Endothelial cell of umbilical vein (primary cell): Measurements from ENCODE around the gene MED12L. TPM values are rescaled to one million over a fixed set of nuclear protein-coding genes. Genes with fewer than 3 reads are reported as not detected.

Source experiments
- BruUV-seq: library from RNA; stranded (reverse); fragments of 400-500 nt; replicated peaks from 2 replicates; lab custom pipeline; 2021; lab: Mats Ljungman, UMichigan
- CTCF ChIA-PET: fragments of 300-600, 350-600 bp; sonication (Branson Sonifier 250); formaldehyde crosslinking; loops from one replicate; lab custom pipeline; 2021; ENCODE audit warnings: antibody characterized with exemption, inconsistent platforms; lab: Charles Lee
- POLR2A ChIA-PET: fragments of 300-600, 350-600 bp; sonication (Branson Sonifier 250); formaldehyde crosslinking; loops from one replicate; lab custom pipeline; 2021; ENCODE audit warnings: antibody characterized with exemption, inconsistent platforms; lab: Charles Lee
- DNase-seq: peaks from one replicate; pipeline ENCODE4 v3.0.0-alpha.2; 2011; ENCODE audit warnings: low read depth, low spot score
- FAIRE-seq: peaks from 2 replicates; lab custom pipeline; 2011; peaks lifted over from hg19 to GRCh38; lab: Jason Lieb, UNC
- H2AFZ ChIP-seq: 2 replicates; pipeline ENCODE4 v1.6.0; 2012; ENCODE audit warnings: low read depth, low read length, control low read depth, inconsistent platforms
- H3K27ac ChIP-seq: 2 replicates; pipeline ENCODE4 v1.5.1; 2011; ENCODE audit warnings: low read depth, mild to moderate bottlenecking, control low read depth, low read length, moderate library complexity; ENCODE audit not compliant: insufficient read depth
- H3K27me3 ChIP-seq, 2 experiments: 2 replicates each; pipeline versions ENCODE4 v1.6.0 to v1.6.1; 2011; ENCODE audit warnings: low read length in 2 of 2, mixed read lengths in 1 of 2; ENCODE audit not compliant: control insufficient read depth in 2 of 2, insufficient read depth in 2 of 2
- H3K36me3 ChIP-seq, 2 experiments: 2 replicates in 1 of 2; 3 replicates in 1 of 2; pipeline ENCODE4 v1.5.1; 2011; ENCODE audit warnings: low read length in 2 of 2, mild to moderate bottlenecking in 1 of 2, moderate library complexity in 1 of 2; ENCODE audit not compliant: control insufficient read depth in 2 of 2, insufficient read depth in 2 of 2; ENCODE audit errors: extremely low read depth in 1 of 2
- H3K4me1 ChIP-seq: 3 replicates; pipeline ENCODE4 v1.5.1; 2011; ENCODE audit warnings: mild to moderate bottlenecking, low read length; ENCODE audit not compliant: control insufficient read depth, insufficient read depth; ENCODE audit errors: extremely low read depth
- H3K4me2 ChIP-seq: 2 replicates; pipeline ENCODE4 v1.6.1; 2011; ENCODE audit warnings: low read length, control low read depth, mixed read lengths; ENCODE audit not compliant: insufficient read depth
- H3K4me3 ChIP-seq, 3 experiments: fragments of 200-600 bp in 1 of 3; sonication (generic), shearing (Covaris generic) in 1 of 3; replicated peaks in 1 of 3; 2 replicates each; pipeline ENCODE4 v1.5.1; 2011 to 2016; ENCODE audit warnings: control low read depth in 3 of 3, low read length in 3 of 3, mild to moderate bottlenecking in 2 of 3, inconsistent platforms in 1 of 3, low read depth in 1 of 3, moderate library complexity in 1 of 3; ENCODE audit not compliant: insufficient read depth in 1 of 3
- H3K79me2 ChIP-seq: 2 replicates; pipeline ENCODE4 v1.6.0; 2012; ENCODE audit warnings: low read length, inconsistent platforms; ENCODE audit not compliant: control insufficient read depth, insufficient read depth
- H3K9ac ChIP-seq: replicated peaks from 2 replicates; pipeline ENCODE3; 2011; ENCODE audit warnings: low read length, control low read depth; ENCODE audit not compliant: insufficient read depth; ENCODE audit errors: extremely low read depth
- H3K9me1 ChIP-seq: replicated peaks from 3 replicates; pipeline ENCODE4 v1.6.0; 2011; ENCODE audit warnings: mild to moderate bottlenecking, low read length; ENCODE audit not compliant: control insufficient read depth, insufficient read depth; ENCODE audit errors: extremely low read depth
- H3K9me3 ChIP-seq: replicated peaks from 2 replicates; pipeline ENCODE4 v1.5.1; 2012; ENCODE audit warnings: low read length, inconsistent platforms; ENCODE audit not compliant: control insufficient read depth, insufficient read depth
- H4K20me1 ChIP-seq: replicated peaks from 2 replicates; pipeline ENCODE3; 2011; ENCODE audit warnings: mild to moderate bottlenecking, low read length; ENCODE audit not compliant: control insufficient read depth, insufficient read depth; ENCODE audit errors: extremely low read depth
- EZH2 ChIP-seq: IDR thresholded peaks from 2 replicates; pipeline ENCODE4 v1.6.1; 2012; ENCODE audit warnings: borderline replicate concordance, low read depth, mild to moderate bottlenecking, moderate library complexity, low read length, inconsistent platforms; ENCODE audit not compliant: severe bottlenecking
- FOS ChIP-seq: IDR thresholded peaks from 2 replicates; pipeline ENCODE4 v1.6.1; 2011; ENCODE audit warnings: mild to moderate bottlenecking, low read length, moderate library complexity, borderline replicate concordance; ENCODE audit not compliant: insufficient read depth
- GATA2 ChIP-seq: IDR thresholded peaks from 2 replicates; pipeline ENCODE4 v1.7.0; 2011; ENCODE audit warnings: low read depth, mild to moderate bottlenecking, moderate library complexity, mixed read lengths, low read length; ENCODE audit not compliant: insufficient read length, insufficient read depth
- JUN ChIP-seq: IDR thresholded peaks from 2 replicates; pipeline ENCODE4 v1.6.1; 2011; ENCODE audit warnings: borderline replicate concordance, low read depth; ENCODE audit not compliant: insufficient read length, insufficient read depth
- MYC ChIP-seq: IDR thresholded peaks from one replicate; pipeline ENCODE4 v1.6.1; 2011; ENCODE audit warnings: mild to moderate bottlenecking, low read depth, low read length
- POLR2A ChIP-seq: IDR thresholded peaks from 2 replicates; pipeline ENCODE4 v1.6.1; 2012; ENCODE audit warnings: low read depth, mild to moderate bottlenecking, control low read depth, low read length
- POLR2AphosphoS5 ChIP-seq: IDR thresholded peaks from 2 replicates; pipeline ENCODE4 v1.6.1; 2012; ENCODE audit warnings: low read depth, mild to moderate bottlenecking, control low read depth, low read length, moderate library complexity; ENCODE audit not compliant: insufficient read depth
- dilution Hi-C: fragments of 300-500 bp; cut with MboI; formaldehyde crosslinking; loops from one replicate; pipeline ENCODE4 v1.15.0; 2019; ENCODE audit warnings: low sequenced_read_pairs; ENCODE audit not compliant: extremely low pct_ligation_motif_present
- intact Hi-C: fragments of 100-400 bp; cut with micrococcal nuclease; formaldehyde crosslinking; loops from one replicate; pipeline ENCODE4 v1.10.0; 2022
- polyA plus RNA-seq, 4 experiments: library from polyadenylated mRNA; depleted of rRNA in 3 of 4; stranded (reverse) in 3 of 4; unstranded in 1 of 4; fragments of >200 nt; gene quantifications; 2 replicates each; pipeline versions ENCODE4 v1.2.1 to v1.2.3, GENCODE V29; 2011 to 2012; ENCODE audit warnings: missing spikeins in 1 of 4
- total RNA-seq: library from RNA; stranded (reverse); gene quantifications from 2 replicates; pipeline ENCODE4 v1.2.3, GENCODE V29; 2021
- TF ChIP-seq, protein P1 (sequence below), 2 donors: IDR thresholded peaks; 1 replicate in 1 of 2; 2 replicates in 1 of 2; pipeline ENCODE4 v1.5.1; 2011; ENCODE audit warnings: low read length in 2 of 2, mild to moderate bottlenecking in 2 of 2, moderate library complexity in 2 of 2, control low read depth in 1 of 2, inconsistent platforms in 1 of 2, low read depth in 1 of 2; ENCODE audit not compliant: insufficient read depth in 1 of 2; ENCODE audit errors: extremely low read depth in 1 of 2
- TF ChIP-seq, protein P2 (sequence below): IDR thresholded peaks from 2 replicates; pipeline ENCODE4 v1.6.1; 2011; ENCODE audit not compliant: insufficient read depth, insufficient read length

The MED12L gene
- total and polyA plus RNA-seq, 2 donors (not counting 3 experiments of a cell fraction or from before 2014, with no cell fraction given): 0.03 to 0.27 TPM

GRCh38 chr3:151440940-151441339, 355.5 kb downstream of the MED12L start:
- FAIRE-seq: no peak
- no TSS peak for BruUV-seq

DNA sequence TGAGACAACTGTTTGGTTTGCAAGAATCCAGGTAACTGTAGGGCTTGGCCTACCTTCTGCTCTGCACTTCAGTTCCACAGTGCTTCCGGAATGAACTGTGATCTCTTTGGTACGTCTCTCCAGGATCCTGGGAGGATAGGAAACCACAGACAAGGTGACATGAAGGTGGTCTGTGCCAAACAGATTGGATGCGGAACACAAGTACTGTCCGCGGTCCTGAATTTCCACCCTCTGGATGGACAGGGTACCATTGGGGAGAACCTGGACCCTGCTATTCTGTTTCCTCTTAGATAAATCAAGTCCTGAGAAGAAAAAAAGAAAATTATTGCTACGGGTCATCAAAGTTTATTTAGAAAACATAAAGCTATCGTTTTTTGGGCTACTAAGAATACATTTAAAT, 358.1 kb downstream of the MED12L start:
- POLR2A ChIA-PET: no interaction called here
- BruUV-seq: no TSS peak

More at GRCh38 chr3:151440940-151441339, 355.5 kb downstream of the MED12L start:
- H3K9me1 ChIP-seq: no peaks in the 10 kb centered on the region
- POLR2A ChIA-PET: no interaction called here
- DNase-seq: no peak
- H4K20me1 ChIP-seq: no peaks in the 10 kb centered on the region
- no peak overlapping the region for H2AFZ ChIP-seq
- H3K4me2 ChIP-seq: no peak overlapping the region
- H3K27ac ChIP-seq: no peak overlapping the region
- dilution Hi-C loops: no loop called here
- TF ChIP-seq, protein P1, sequence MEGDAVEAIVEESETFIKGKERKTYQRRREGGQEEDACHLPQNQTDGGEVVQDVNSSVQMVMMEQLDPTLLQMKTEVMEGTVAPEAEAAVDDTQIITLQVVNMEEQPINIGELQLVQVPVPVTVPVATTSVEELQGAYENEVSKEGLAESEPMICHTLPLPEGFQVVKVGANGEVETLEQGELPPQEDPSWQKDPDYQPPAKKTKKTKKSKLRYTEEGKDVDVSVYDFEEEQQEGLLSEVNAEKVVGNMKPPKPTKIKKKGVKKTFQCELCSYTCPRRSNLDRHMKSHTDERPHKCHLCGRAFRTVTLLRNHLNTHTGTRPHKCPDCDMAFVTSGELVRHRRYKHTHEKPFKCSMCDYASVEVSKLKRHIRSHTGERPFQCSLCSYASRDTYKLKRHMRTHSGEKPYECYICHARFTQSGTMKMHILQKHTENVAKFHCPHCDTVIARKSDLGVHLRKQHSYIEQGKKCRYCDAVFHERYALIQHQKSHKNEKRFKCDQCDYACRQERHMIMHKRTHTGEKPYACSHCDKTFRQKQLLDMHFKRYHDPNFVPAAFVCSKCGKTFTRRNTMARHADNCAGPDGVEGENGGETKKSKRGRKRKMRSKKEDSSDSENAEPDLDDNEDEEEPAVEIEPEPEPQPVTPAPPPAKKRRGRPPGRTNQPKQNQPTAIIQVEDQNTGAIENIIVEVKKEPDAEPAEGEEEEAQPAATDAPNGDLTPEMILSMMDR (IDR thresholded peaks at IDR 0.05; ENCODE audit: extremely low read depth in 1 of 2, insufficient read depth in 1 of 2, low read depth in 1 of 2, low read length in 2 of 2): no peak
- TF ChIP-seq MYC: no peak
- no peak for TF ChIP-seq FOS
- TF ChIP-seq POLR2AphosphoS5: no peak
- no peak for TF ChIP-seq GATA2
- no peak for TF ChIP-seq POLR2A
- intact Hi-C loops: no loop called here
- CTCF ChIA-PET: interaction anchor here (1.0 to 5.8 kb wide), 4 partner anchors 9 to 1133 kb away, joined by 3 to 145 read pairs (median 30); no protein-coding TSS in a partner anchor
- H3K36me3 ChIP-seq: no peaks in the 10 kb centered on the region
- no peaks in the 10 kb centered on the region for H3K27me3 ChIP-seq
- H3K4me1 ChIP-seq: no peaks in the 10 kb centered on the region
- no peak overlapping the region for H3K9ac ChIP-seq
- no peaks in the 10 kb centered on the region for H3K79me2 ChIP-seq
- H3K9me3 ChIP-seq: no peaks in the 10 kb centered on the region
- no peak overlapping the region for H3K4me3 ChIP-seq

More for the DNA sequence above, 358.1 kb downstream of the MED12L start:
- no peak overlapping the region for H3K4me2 ChIP-seq
- no peaks in the 10 kb centered on the region for H3K9me1 ChIP-seq
- H3K4me1 ChIP-seq: no peaks in the 10 kb centered on the region
- H2AFZ ChIP-seq: no peak overlapping the region
- H3K27me3 ChIP-seq: no peaks in the 10 kb centered on the region
- CTCF ChIA-PET: interaction anchor here (2.1 kb wide), 1 partner anchor 24 kb away, joined by 5 read pairs; no protein-coding TSS in a partner anchor
- H3K9ac ChIP-seq: no peak overlapping the region
- TF ChIP-seq, protein P1 (IDR thresholded peaks at IDR 0.05; ENCODE audit: extremely low read depth in 1 of 2, insufficient read depth in 1 of 2, low read depth in 1 of 2, low read length in 2 of 2): no peak
- TF ChIP-seq EZH2 (no peak), MYC (no peak), GATA2 (no peak), FOS (no peak), JUN (no peak), POLR2A (no peak), POLR2AphosphoS5 (no peak)
- TF ChIP-seq, protein P2, sequence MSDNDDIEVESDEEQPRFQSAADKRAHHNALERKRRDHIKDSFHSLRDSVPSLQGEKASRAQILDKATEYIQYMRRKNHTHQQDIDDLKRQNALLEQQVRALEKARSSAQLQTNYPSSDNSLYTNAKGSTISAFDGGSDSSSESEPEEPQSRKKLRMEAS: no peak
- dilution Hi-C loops: no loop called here
- H3K79me2 ChIP-seq: no peaks in the 10 kb centered on the region
- intact Hi-C loops: no loop called here
- no peak for DNase-seq
- no peaks in the 10 kb centered on the region for H3K9me3 ChIP-seq
- FAIRE-seq: no peak
- no peaks in the 10 kb centered on the region for H3K36me3 ChIP-seq
- H3K27ac ChIP-seq: no peak overlapping the region
- no peaks in the 10 kb centered on the region for H4K20me1 ChIP-seq
- H3K4me3 ChIP-seq: no peak overlapping the region
